Caco-2 (cell line): ENCODE measurements around the gene PCDHGB5. TPM values are rescaled to one million over a fixed set of nuclear protein-coding genes. Genes with fewer than 3 reads are reported as not detected.
"Not testable (repeated sequence)": the region's sequence is repeated elsewhere in the genome, so short reads cannot be mapped to it uniquely, and the experiment has no call there.

Source experiments
- Bru-seq: library from RNA; stranded (reverse); fragments of 400-500 nt; gene quantifications from one replicate; lab custom pipeline; 2021; lab: Mats Ljungman, UMichigan
- BruChase-seq, 2 experiments: library from RNA; stranded (reverse); fragments of 400-500 nt; gene quantifications; one replicate each; lab custom pipeline; 2021; lab: Mats Ljungman, UMichigan
- BruUV-seq: library from RNA; stranded (reverse); fragments of 400-500 nt; replicated peaks from 2 replicates; lab custom pipeline; 2021; lab: Mats Ljungman, UMichigan
- CTCF ChIA-PET: fragments of 300-600 bp; sonication (Branson Sonifier 250); formaldehyde crosslinking; loops from one replicate; lab custom pipeline; 2022; ENCODE audit warnings: antibody characterized with exemption; lab: Charles Lee
- POLR2A ChIA-PET: fragments of 300-600 bp; sonication (Branson Sonifier 250); formaldehyde crosslinking; loops from one replicate; lab custom pipeline; 2022; ENCODE audit warnings: antibody characterized with exemption; lab: Charles Lee
- DNase-seq, 2 experiments: peaks; one replicate each; pipeline versions ENCODE4 v3.0.0 to v3.0.0-alpha.2; 2020 to 2022
- H3K27me3 ChIP-seq: replicated peaks from 2 replicates; pipeline ENCODE4 v1.6.0; 2011; ENCODE audit warnings: low read length; ENCODE audit not compliant: control insufficient read depth, insufficient read depth
- H3K36me3 ChIP-seq: 2 replicates; pipeline ENCODE4 v1.5.1; 2011; ENCODE audit warnings: low read length; ENCODE audit not compliant: control insufficient read depth, insufficient read depth
- H3K4me1 ChIP-seq: fragments of 250-450 bp; sonication (Bioruptor Pico); 2 replicates; pipeline ENCODE4 v1.5.1; 2020; ENCODE audit warnings: mild to moderate bottlenecking
- H3K4me3 ChIP-seq: 2 replicates; pipeline ENCODE4 v1.5.1; 2011; ENCODE audit warnings: low read depth, mild to moderate bottlenecking, control low read depth, low read length
- H3K9me3 ChIP-seq: fragments of 250-450 bp; sonication (Bioruptor Pico); 2 replicates; pipeline ENCODE4 v1.5.1; 2020; ENCODE audit warnings: mild to moderate bottlenecking, moderate library complexity
- H3K27ac Mint-ChIP-seq: one replicate; pipeline ENCODE4 v1.8.0; 2022; ENCODE audit warnings: mixed read lengths; ENCODE audit not compliant: unreplicated experiment
- H3K27me3 Mint-ChIP-seq: one replicate; pipeline ENCODE4 v1.8.0; 2022; ENCODE audit warnings: mixed read lengths; ENCODE audit not compliant: insufficient read depth, unreplicated experiment
- H3K36me3 Mint-ChIP-seq: one replicate; pipeline ENCODE4 v1.8.0; 2022; ENCODE audit warnings: mild to moderate bottlenecking, mixed read lengths; ENCODE audit not compliant: insufficient read depth, unreplicated experiment
- H3K4me1 Mint-ChIP-seq: one replicate; pipeline ENCODE4 v1.8.0; 2022; ENCODE audit warnings: low read depth, mixed read lengths; ENCODE audit not compliant: unreplicated experiment
- H3K4me3 Mint-ChIP-seq: one replicate; pipeline ENCODE4 v1.8.0; 2022; ENCODE audit warnings: mild to moderate bottlenecking, moderate library complexity, mixed read lengths; ENCODE audit not compliant: unreplicated experiment
- H3K9me3 Mint-ChIP-seq: one replicate; pipeline ENCODE4 v1.8.0; 2022; ENCODE audit warnings: mixed read lengths; ENCODE audit not compliant: unreplicated experiment
- CTCF ChIP-seq, 2 experiments: fragments of 200-600 bp in 1 of 2; IDR thresholded peaks; 1 replicate in 1 of 2; 2 replicates in 1 of 2; pipeline versions ENCODE4 v1.5.1 to v1.8.0; 2011 to 2022; ENCODE audit warnings: antibody characterized with exemption in 1 of 2, control low read depth in 1 of 2, inconsistent platforms in 1 of 2, low read depth in 1 of 2, low read length in 1 of 2, mild to moderate bottlenecking in 1 of 2, moderate library complexity in 1 of 2; ENCODE audit not compliant: insufficient read depth in 1 of 2, severe bottlenecking in 1 of 2, unreplicated experiment in 1 of 2
- intact Hi-C: fragments of 100-400 bp; cut with micrococcal nuclease; formaldehyde crosslinking; loops from one replicate; pipeline ENCODE4 v1.10.0; 2022; ENCODE audit not compliant: unreplicated experiment
- long read RNA-seq: library from polyadenylated mRNA; stranded (forward); transcript quantifications from one replicate; pipeline ENCODE4 v2.0.0, GENCODE V29; 2022
- total RNA-seq: library from RNA; stranded (reverse); gene quantifications from 2 replicates; pipeline ENCODE4 v1.2.3, GENCODE V29; 2022

Gene PCDHGB5
- total RNA-seq (13.2 and 13.4 TPM in 2 replicates), Bru-seq, nascent RNA (percentile 72 among the genes with signal in this experiment), BruChase-seq, experiment 1, labeled RNA remaining after a 2-hour chase (percentile 86 among the genes with signal in this experiment), BruChase-seq, experiment 2, labeled RNA remaining after a 6-hour chase (percentile 95 among the genes with signal in this experiment)
- long read RNA-seq, full-length matches to known transcripts, result 8 of 9 reads
- long read RNA-seq, partial matches to known transcripts, result 0 of 9 reads
- long read RNA-seq, other reads (novel, unspliced or antisense), result 1 of 9 reads

GRCh38 chr5:141397756-141398551 lies at the start of gene PCDHGB5:
PCDHGB5 (plus strand) TSS chr5:141397947; CDS start chr5:141398128, 181 bp downstream.
- ChIA-PET POLR2A (interaction anchor here (1.3 kb wide), 1 partner anchor 167 kb away, joined by 3 read pairs; no protein-coding TSS in a partner anchor), CTCF (interaction anchor here (0.6 to 2.1 kb wide), 10 partner anchors 9 to 175 kb away, joined by 3 to 17 read pairs (median 5); partner anchors contain the start of genes PCDHB14, PCDHGB1 and PCDHGB3)
- not testable (repeated sequence) for H3K27me3 ChIP-seq, H3K27me3 Mint-ChIP-seq, H3K4me1 Mint-ChIP-seq, H3K27ac Mint-ChIP-seq, BruUV-seq, H3K36me3 ChIP-seq, H3K4me1 ChIP-seq, H3K36me3 Mint-ChIP-seq
- intact Hi-C loops, result loop anchor here (1.0 kb wide), 1 partner anchor 159 kb away; no protein-coding TSS in a partner anchor
- Mint-ChIP-seq H3K4me3 (peak within 1 kb of the TSS; percentile 69), H3K9me3 (peaks cover 11% of the 10 kb centered on the region)
- TF ChIP-seq CTCF (IDR thresholded peaks at IDR 0.05; ENCODE audit: insufficient read depth in 1 of 2, low read depth in 1 of 2, low read length in 1 of 2, severe bottlenecking in 1 of 2, unreplicated experiment in 1 of 2), result peak; percentile 58 to 66
- peak within 1 kb of the TSS; percentile 47 for H3K4me3 ChIP-seq
- peaks cover 17% of the 10 kb centered on the region for H3K9me3 ChIP-seq
- peak; percentile 60 to 70 for DNase-seq

GRCh38 chr5:141349917-141350619 lies 47.7 kb upstream of the PCDHGB5 start, which contains the start of gene PCDHGB1:
PCDHGB1 (plus strand) TSS chr5:141350099; CDS start chr5:141350261, 162 bp downstream.
- no peaks in the 10 kb centered on the region; the same call in 1 of the 2 replicates for H3K9me3 ChIP-seq
- peak within 1 kb of the TSS; percentile 64 for H3K4me3 Mint-ChIP-seq
- H3K4me3 ChIP-seq, result no peak within 1 kb of the TSS
- peaks cover 10% of the 10 kb centered on the region for H3K9me3 Mint-ChIP-seq
- ChIA-PET POLR2A (no interaction called here), CTCF (interaction anchor here (0.6 to 1.3 kb wide), 2 partner anchors 11 to 47 kb away, joined by 3 to 4 read pairs; partner anchors contain the start of gene PCDHGB5)
- H3K4me1 Mint-ChIP-seq, result no peaks in the 10 kb centered on the region
- peak in 1 of 2 experiments; percentile 49 for DNase-seq
- intact Hi-C loops, result no loop called here
- H3K36me3 ChIP-seq, result no peaks in the 10 kb centered on the region
- H3K27me3 ChIP-seq, result no peaks in the 10 kb centered on the region
- TF ChIP-seq CTCF (IDR thresholded peaks at IDR 0.05; ENCODE audit: insufficient read depth in 1 of 2, low read depth in 1 of 2, low read length in 1 of 2, severe bottlenecking in 1 of 2, unreplicated experiment in 1 of 2), result peak; percentile 33 to 47
- H3K27me3 Mint-ChIP-seq, result no peaks in the 10 kb centered on the region
- H3K36me3 Mint-ChIP-seq, result peaks cover 5% of the 10 kb centered on the region
- BruUV-seq, result no TSS peak
- H3K27ac Mint-ChIP-seq, result no peak within 1 kb of the TSS
- H3K4me1 ChIP-seq, result no peaks in the 10 kb centered on the region
